OCI-LY3 (cell line): ENCODE measurements around the gene ANP32E.

ENCODE experiments used
- H2AFZ ChIP-seq: fragments of 200-600, 300-600 bp; shearing (Covaris generic); 2 replicates; pipeline ENCODE4 v1.6.0; 2014; ENCODE audit warnings: antibody characterized with exemption, low read depth, low read length
- H3K27ac ChIP-seq: fragments of 200-600, 300-600 bp; sonication (generic); 2 replicates; pipeline ENCODE4 v1.5.1; 2014; ENCODE audit warnings: mild to moderate bottlenecking, low read length, moderate library complexity, mixed read lengths
- H3K27me3 ChIP-seq: fragments of 200-600, 300-600 bp; sonication (generic); 2 replicates; pipeline ENCODE4 v1.6.1; 2014; ENCODE audit warnings: low read depth, low read length, mixed read lengths
- H3K36me3 ChIP-seq: fragments of 200-600, 300-600 bp; sonication (generic); replicated peaks from 2 replicates; pipeline ENCODE3; 2014; ENCODE audit warnings: low read depth, low read length, mixed read lengths
- H3K4me1 ChIP-seq: fragments of 300-600, 200-600 bp; sonication (generic); 2 replicates; pipeline ENCODE4 v1.6.1; 2014; ENCODE audit warnings: low read length, mixed read lengths
- H3K4me2 ChIP-seq: fragments of 200-600, 300-600 bp; sonication (generic); 2 replicates; pipeline ENCODE4 v1.6.1; 2014; ENCODE audit warnings: low read length, mixed read lengths
- H3K4me3 ChIP-seq: fragments of 300-600, 200-600 bp; sonication (generic); 2 replicates; pipeline ENCODE4 v1.5.1; 2014; ENCODE audit warnings: antibody characterized with exemption, mild to moderate bottlenecking, low read length, moderate library complexity
- H3K79me2 ChIP-seq: fragments of 300-600, 200-600 bp; shearing (Covaris generic); 2 replicates; pipeline ENCODE4 v1.6.1; 2014; ENCODE audit warnings: mild to moderate bottlenecking, low read length, mixed read lengths
- H3K9ac ChIP-seq: fragments of 300-600, 200-600 bp; shearing (Covaris generic); 2 replicates; pipeline ENCODE4 v1.6.0; 2014; ENCODE audit warnings: mild to moderate bottlenecking, low read length, moderate library complexity
- H3K9me3 ChIP-seq: fragments of 200-600, 300-600 bp; shearing (Covaris generic); 2 replicates; pipeline ENCODE4 v1.6.1; 2014; ENCODE audit warnings: low read length, mixed read lengths; ENCODE audit not compliant: insufficient read depth
- H4K20me1 ChIP-seq: fragments of 200-600, 300-600 bp; sonication (generic); 2 replicates; pipeline ENCODE4 v1.6.1; 2016; ENCODE audit warnings: low read length, mixed read lengths; ENCODE audit not compliant: insufficient read depth
- EZH2phosphoT487 ChIP-seq: fragments of 200-600 bp; shearing (Covaris generic); IDR thresholded peaks from 2 replicates; pipeline ENCODE4 v1.6.1; 2018; ENCODE audit warnings: antibody characterized with exemption, mixed run types, low read depth
- TF ChIP-seq, protein P1 (sequence below): fragments of 200-600, 300-600 bp; sonication (generic); IDR thresholded peaks from 2 replicates; pipeline ENCODE4 v1.5.1; 2014; ENCODE audit warnings: antibody characterized with exemption, low read length, low read depth

ANP32E gene

DNA sequence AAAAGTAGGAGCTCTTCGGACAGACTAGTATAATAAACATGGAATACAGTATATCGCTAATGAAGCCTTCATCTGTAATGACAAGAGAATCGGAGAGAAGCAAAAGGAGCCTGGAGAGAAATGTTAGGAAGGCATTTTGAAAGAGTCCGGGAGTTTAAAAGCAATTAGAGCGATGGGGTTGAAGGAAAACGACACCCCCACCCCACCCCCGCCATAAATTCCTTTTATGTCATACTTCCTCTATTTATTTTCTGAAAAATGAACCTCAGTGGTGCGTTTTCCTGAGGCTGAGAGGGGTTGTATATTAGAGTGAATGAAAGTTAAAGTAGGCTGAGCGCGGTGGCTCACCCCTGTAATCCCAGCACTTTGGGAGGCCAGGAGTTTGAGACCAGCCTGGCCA is 33.5 kb upstream of the ANP32E start:
- Histone ChIP-seq H3K9ac (peak overlapping the region; percentile 97), H3K27ac (peak overlapping the region; percentile 55), H4K20me1 (peaks cover 9% of the 10 kb centered on the region; the same call in 1 of the 2 replicates), H3K36me3 (peaks cover 27% of the 10 kb centered on the region), H3K27me3 (no peaks in the 10 kb centered on the region), H3K79me2 (peaks cover 21% of the 10 kb centered on the region), H3K4me2 (peak overlapping the region; percentile 99), H3K4me3 (peak overlapping the region; percentile 87), H3K4me1 (peaks cover 52% of the 10 kb centered on the region), H3K9me3 (no peaks in the 10 kb centered on the region), H2AFZ (peak overlapping the region; percentile 91)
- TF ChIP-seq, protein P1, sequence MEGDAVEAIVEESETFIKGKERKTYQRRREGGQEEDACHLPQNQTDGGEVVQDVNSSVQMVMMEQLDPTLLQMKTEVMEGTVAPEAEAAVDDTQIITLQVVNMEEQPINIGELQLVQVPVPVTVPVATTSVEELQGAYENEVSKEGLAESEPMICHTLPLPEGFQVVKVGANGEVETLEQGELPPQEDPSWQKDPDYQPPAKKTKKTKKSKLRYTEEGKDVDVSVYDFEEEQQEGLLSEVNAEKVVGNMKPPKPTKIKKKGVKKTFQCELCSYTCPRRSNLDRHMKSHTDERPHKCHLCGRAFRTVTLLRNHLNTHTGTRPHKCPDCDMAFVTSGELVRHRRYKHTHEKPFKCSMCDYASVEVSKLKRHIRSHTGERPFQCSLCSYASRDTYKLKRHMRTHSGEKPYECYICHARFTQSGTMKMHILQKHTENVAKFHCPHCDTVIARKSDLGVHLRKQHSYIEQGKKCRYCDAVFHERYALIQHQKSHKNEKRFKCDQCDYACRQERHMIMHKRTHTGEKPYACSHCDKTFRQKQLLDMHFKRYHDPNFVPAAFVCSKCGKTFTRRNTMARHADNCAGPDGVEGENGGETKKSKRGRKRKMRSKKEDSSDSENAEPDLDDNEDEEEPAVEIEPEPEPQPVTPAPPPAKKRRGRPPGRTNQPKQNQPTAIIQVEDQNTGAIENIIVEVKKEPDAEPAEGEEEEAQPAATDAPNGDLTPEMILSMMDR = no peak

DNA sequence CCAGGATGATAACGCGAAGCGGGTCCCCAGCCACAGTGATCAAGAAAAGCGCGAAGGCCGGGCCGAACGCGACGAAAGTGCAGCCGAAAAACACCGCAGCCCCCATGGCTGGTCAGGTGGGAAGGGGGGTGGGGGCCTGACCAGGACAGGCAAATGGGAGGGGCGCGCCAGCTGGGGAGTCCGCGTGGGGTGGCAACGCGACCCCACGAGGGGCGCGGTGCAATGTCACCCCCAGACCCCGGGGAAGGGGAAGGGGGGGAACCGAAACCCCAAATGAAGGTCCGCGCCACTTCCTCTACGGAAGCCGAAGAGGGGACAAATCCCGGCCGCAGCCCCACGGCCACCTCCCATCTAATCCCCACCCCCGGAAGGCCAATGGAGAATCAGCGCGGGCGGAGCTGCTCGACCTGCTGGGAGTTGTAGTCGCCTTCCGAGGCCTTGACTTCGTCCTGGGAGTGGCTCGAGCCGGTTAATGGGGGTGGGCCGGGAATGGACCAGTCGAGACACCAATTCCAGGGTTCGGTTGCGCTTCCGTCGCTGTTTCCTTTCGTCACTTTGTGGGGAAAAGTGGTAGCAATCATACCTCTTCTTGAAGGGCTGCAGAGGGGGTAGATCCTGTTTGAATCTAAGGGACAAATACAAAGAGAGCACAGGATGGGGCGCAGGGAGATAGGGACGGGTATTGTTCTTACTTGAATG is 32.9 kb upstream of the ANP32E start, which contains the start of gene APH1A:
APH1A (minus strand) TSS at position 312 of the 699 bp plus-strand sequence; CDS start at position 106, 206 bp downstream.
- Histone ChIP-seq H3K9me3 (no peaks in the 10 kb centered on the region), H3K27me3 (no peaks in the 10 kb centered on the region), H2AFZ (peak within 1 kb of the TSS; percentile 91), H3K79me2 (peaks cover 21% of the 10 kb centered on the region), H3K4me1 (peaks cover 48% of the 10 kb centered on the region), H4K20me1 (peaks cover 9% of the 10 kb centered on the region; the same call in 1 of the 2 replicates), H3K9ac (peak within 1 kb of the TSS; percentile 97), H3K36me3 (peaks cover 29% of the 10 kb centered on the region), H3K4me3 (peak within 1 kb of the TSS; percentile 87), H3K4me2 (peak within 1 kb of the TSS; percentile 99), H3K27ac (peak within 1 kb of the TSS; percentile 77)
- no peak for TF ChIP-seq EZH2phosphoT487
- TF ChIP-seq, protein P1 = no peak

DNA sequence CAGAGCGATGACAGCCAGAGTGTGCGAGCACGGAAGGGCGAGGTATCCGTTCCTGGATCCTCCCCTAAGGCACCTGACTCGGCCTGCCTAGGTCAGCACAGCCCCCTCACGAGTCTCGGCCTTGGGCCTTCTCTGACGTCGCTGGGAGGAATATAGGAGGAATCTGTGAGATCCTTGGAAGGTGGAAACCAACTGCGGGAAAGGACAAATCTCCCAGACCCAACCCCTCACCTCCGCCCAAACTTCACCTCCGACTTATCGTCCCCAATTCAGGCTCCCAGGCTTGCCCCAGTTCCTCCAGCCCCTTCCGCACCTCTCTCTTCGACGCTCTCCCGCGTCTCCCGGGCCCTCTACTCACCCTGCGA is 32.4 kb upstream of the ANP32E start:
- H3K36me3 ChIP-seq = peaks cover 29% of the 10 kb centered on the region

DNA sequence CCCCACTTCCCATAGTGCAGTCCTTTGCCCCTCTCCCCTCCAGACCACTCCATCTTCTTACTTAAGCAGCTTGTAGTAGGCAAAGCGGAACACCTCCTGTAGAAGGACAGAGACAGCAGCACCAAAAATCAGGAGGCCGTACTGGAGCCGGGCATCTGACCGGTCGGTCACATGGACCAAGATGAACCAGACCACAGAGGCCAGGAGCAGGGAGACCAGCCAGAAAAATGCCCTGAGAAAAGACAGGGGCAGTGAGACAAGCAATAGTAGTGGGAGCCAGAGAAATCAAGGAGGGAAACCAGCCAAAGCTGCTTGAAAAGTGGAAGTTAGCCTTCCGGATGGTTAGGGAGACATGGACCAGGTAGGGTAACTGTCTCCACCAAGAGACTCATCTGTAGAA is 32.0 kb upstream of the ANP32E start:
- Histone ChIP-seq H3K79me2 (peaks cover 21% of the 10 kb centered on the region), H3K9me3 (no peaks in the 10 kb centered on the region), H3K27me3 (no peaks in the 10 kb centered on the region), H3K36me3 (peaks cover 29% of the 10 kb centered on the region), H4K20me1 (peaks cover 9% of the 10 kb centered on the region; the same call in 1 of the 2 replicates), H3K4me3 (peak overlapping the region; percentile 87), H3K9ac (peak overlapping the region; percentile 97), H3K4me2 (peak overlapping the region; percentile 99), H2AFZ (no peak overlapping the region), H3K4me1 (peaks cover 42% of the 10 kb centered on the region), H3K27ac (peak overlapping the region; percentile 77)
- no peak for TF ChIP-seq EZH2phosphoT487
- TF ChIP-seq, protein P1 = no peak

More for the DNA sequence above, 32.4 kb upstream of the ANP32E start:
- Histone ChIP-seq H3K9ac (peak overlapping the region; percentile 97), H2AFZ (peak overlapping the region; percentile 24; the same call in 1 of the 2 replicates), H3K4me3 (peak overlapping the region; percentile 87), H3K4me1 (peaks cover 43% of the 10 kb centered on the region), H3K4me2 (peak overlapping the region; percentile 99), H3K27ac (peak overlapping the region; percentile 77), H4K20me1 (peaks cover 9% of the 10 kb centered on the region; the same call in 1 of the 2 replicates), H3K27me3 (no peaks in the 10 kb centered on the region), H3K79me2 (peaks cover 21% of the 10 kb centered on the region), H3K9me3 (no peaks in the 10 kb centered on the region)
- TF ChIP-seq, protein P1 = no peak
- no peak for TF ChIP-seq EZH2phosphoT487
